B cell (primary cell): ENCODE results near the gene PDXK. TPM values are rescaled to one million over a fixed set of nuclear protein-coding genes. Genes with fewer than 3 reads are reported as not detected.

Experiments used
- ATAC-seq: fragments of 200-7000 bp; cut with Tn5 transposase; one replicate; pipeline ENCODE4 v1.10.0; 2021; ENCODE audit warnings: low read depth, mild to moderate bottlenecking, moderate number of reproducible peaks, moderate library complexity
- CTCF ChIA-PET: fragments of 350-600 bp; sonication (Branson Sonifier 250); formaldehyde crosslinking; loops from one replicate; lab custom pipeline; 2021; ENCODE audit warnings: antibody characterized with exemption, inconsistent platforms; lab: Charles Lee
- POLR2A ChIA-PET: fragments of 350-600 bp; sonication (Branson Sonifier 250); formaldehyde crosslinking; loops from one replicate; lab custom pipeline; 2021; ENCODE audit warnings: antibody characterized with exemption; lab: Charles Lee
- DNase-seq: peaks from one replicate; pipeline ENCODE4 v3.0.0; 2013
- H2AFZ ChIP-seq: 2 replicates; pipeline ENCODE4 v1.6.1; 2012; ENCODE audit warnings: mild to moderate bottlenecking, low read depth, low read length; ENCODE audit not compliant: insufficient read depth, poor library complexity, severe bottlenecking
- H3K27ac ChIP-seq, 2 donors: 1 replicate in 1 of 2; 2 replicates in 1 of 2; pipeline ENCODE4 v1.5.1; 2012 to 2013; ENCODE audit warnings: low read length in 2 of 2, mild to moderate bottlenecking in 2 of 2, moderate library complexity in 1 of 2
- H3K27me3 ChIP-seq, 4 experiments: fragments of 200-600 bp in 1 of 4; sonication (generic) in 1 of 4; replicated peaks in 1 of 4; 1 replicate in 2 of 4; 2 replicates in 2 of 4; pipeline versions ENCODE4 v1.6.1 to v1.7.0; 2013 to 2016; ENCODE audit warnings: low read length in 3 of 4, mild to moderate bottlenecking in 2 of 4, mixed read lengths in 1 of 4, moderate library complexity in 1 of 4; ENCODE audit not compliant: insufficient read depth in 4 of 4, control insufficient read depth in 3 of 4; ENCODE audit errors: control extremely low read depth in 1 of 4
- H3K36me3 ChIP-seq, 2 experiments: replicated peaks in 1 of 2; 1 replicate in 1 of 2; 2 replicates in 1 of 2; pipeline versions ENCODE4 v1.6.1 to v1.7.1; 2013; ENCODE audit warnings: low read length in 1 of 2; ENCODE audit not compliant: insufficient read depth in 2 of 2, control insufficient read depth in 1 of 2; ENCODE audit errors: control extremely low read depth in 1 of 2, extremely low read depth in 1 of 2
- H3K4me1 ChIP-seq, 2 donors: fragments of 200-600 bp in 1 of 2; sonication (generic) in 1 of 2; 1 replicate in 1 of 2; 2 replicates in 1 of 2; pipeline versions ENCODE4 v1.5.1 to v1.6.1; 2013 to 2017; ENCODE audit warnings: low read length in 2 of 2; ENCODE audit not compliant: control insufficient read depth in 2 of 2, insufficient read depth in 2 of 2
- H3K4me2 ChIP-seq: replicated peaks from 2 replicates; pipeline ENCODE3; 2012; ENCODE audit warnings: mild to moderate bottlenecking, low read depth, low read length; ENCODE audit not compliant: poor library complexity, severe bottlenecking
- H3K4me3 ChIP-seq, 5 experiments: fragments of 200-600 bp in 1 of 5; sonication (generic) in 1 of 5; 1 replicate in 3 of 5; 2 replicates in 2 of 5; pipeline versions ENCODE4 v1.5.1 to v1.7.0; 2011 to 2016; ENCODE audit warnings: low read length in 4 of 5, mild to moderate bottlenecking in 4 of 5, low read depth in 2 of 5, control low read depth in 1 of 5, moderate library complexity in 1 of 5; ENCODE audit not compliant: insufficient read depth in 1 of 5; ENCODE audit errors: control extremely low read depth in 1 of 5, extremely low read depth in 1 of 5
- H3K79me2 ChIP-seq: fragments of 200-600 bp; sonication (generic); one replicate; pipeline ENCODE4 v1.6.0; 2016; ENCODE audit warnings: low read length; ENCODE audit not compliant: control insufficient read depth, insufficient read depth
- H3K9ac ChIP-seq: fragments of 200-600 bp; sonication (generic); 2 replicates; pipeline ENCODE4 v1.6.1; 2017; ENCODE audit warnings: mild to moderate bottlenecking, low read length, moderate library complexity
- H3K9me3 ChIP-seq, 3 donors: one replicate each; pipeline versions ENCODE4 v1.6.1 to v1.7.1; 2013; ENCODE audit warnings: low read length in 2 of 3; ENCODE audit not compliant: control insufficient read depth in 2 of 3, insufficient read depth in 1 of 3; ENCODE audit errors: control extremely low read depth in 1 of 3
- H4K20me1 ChIP-seq: 2 replicates; pipeline ENCODE4 v1.6.0; 2012; ENCODE audit warnings: mild to moderate bottlenecking, low read length; ENCODE audit not compliant: insufficient read depth, control insufficient read depth, poor library complexity, severe bottlenecking
- H3K27ac Mint-ChIP-seq: one replicate; pipeline ENCODE4 v1.8.0; 2021; ENCODE audit warnings: mixed read lengths
- H3K27me3 Mint-ChIP-seq: one replicate; pipeline ENCODE4 v1.8.0; 2021; ENCODE audit warnings: mixed read lengths
- H3K4me1 Mint-ChIP-seq: one replicate; pipeline ENCODE4 v1.8.0; 2021; ENCODE audit warnings: mixed read lengths
- H3K4me3 Mint-ChIP-seq: one replicate; pipeline ENCODE4 v1.8.0; 2021; ENCODE audit warnings: mixed read lengths
- H3K9me3 Mint-ChIP-seq: one replicate; pipeline ENCODE4 v1.8.0; 2022; ENCODE audit warnings: mixed read lengths; ENCODE audit not compliant: insufficient read depth
- EZH2 ChIP-seq: IDR thresholded peaks from 2 replicates; pipeline ENCODE4 v1.6.1; 2012; ENCODE audit warnings: borderline replicate concordance, low read depth, mild to moderate bottlenecking, moderate library complexity, low read length; ENCODE audit not compliant: insufficient read depth, poor library complexity, severe bottlenecking
- WGBS: methylation state at CpG from one replicate; pipeline ENCODE4 v1.1.5; 2013; ENCODE audit warnings: missing lambda C conversion rate; ENCODE audit not compliant: insufficient coverage; 5-methylcytosine and 5-hydroxymethylcytosine counted together
- intact Hi-C: fragments of 100-400 bp; cut with micrococcal nuclease; formaldehyde crosslinking; loops from one replicate; pipeline ENCODE4 v1.10.0; 2022
- polyA plus RNA-seq: library from polyadenylated mRNA; depleted of rRNA; stranded (reverse); fragments of >200 nt; gene quantifications from 2 replicates; pipeline ENCODE4 v1.2.3, GENCODE V29; 2012
- total RNA-seq, 2 donors: library from RNA; stranded (reverse); fragments of 120-200 nt in 1 of 2; gene quantifications; 1 replicate in 1 of 2; 2 replicates in 1 of 2; pipeline versions ENCODE4 v1.2.3 to v1.2.4, GENCODE V29; 2013 to 2022
- TF ChIP-seq, protein P1 (sequence below): fragments of 200-600 bp; IDR thresholded peaks from one replicate; pipeline ENCODE4 v1.8.0; 2022; ENCODE audit warnings: antibody characterized with exemption, mild to moderate bottlenecking

Gene PDXK
- total and polyA plus RNA-seq, 2 donors (not counting 1 experiment from before 2014, with no cell fraction given), result 31.1 to 102 TPM

DNA sequence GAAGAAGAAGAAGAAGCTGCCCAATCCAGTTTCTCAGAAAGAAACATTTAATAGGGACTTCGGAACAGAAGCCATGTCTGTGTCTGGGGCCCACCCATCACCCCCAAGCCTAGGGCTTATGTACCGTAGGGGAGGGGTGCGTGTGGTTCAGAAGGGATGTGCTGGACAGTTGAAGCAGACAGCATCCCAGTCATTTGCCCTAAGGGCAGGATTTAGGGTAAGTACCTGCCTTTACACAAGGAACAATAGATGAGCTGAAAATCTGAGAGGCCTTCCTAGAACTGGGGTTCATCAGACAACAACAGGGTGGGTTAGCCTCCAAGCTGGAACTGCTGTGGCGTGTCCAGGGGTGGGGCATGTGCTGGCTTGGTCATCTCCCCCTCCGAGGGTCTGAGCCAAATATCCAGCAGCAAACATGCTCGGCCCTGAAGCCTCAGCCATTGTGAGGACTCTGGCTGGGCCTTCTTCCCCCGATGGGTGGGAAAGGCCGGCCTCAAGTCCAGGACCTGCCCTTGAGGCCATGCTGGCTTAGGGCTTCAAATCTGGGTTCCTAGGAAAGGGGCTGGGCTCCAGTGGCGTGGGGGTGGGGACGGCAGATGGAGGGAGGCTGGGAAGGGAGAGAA, 45.1 kb downstream of the PDXK start:
- POLR2A ChIA-PET, result no interaction called here
- no peak overlapping the region for H3K9ac ChIP-seq

More for the DNA sequence above, 45.1 kb downstream of the PDXK start:
- H3K4me3 ChIP-seq, result no peak overlapping the region
- H3K36me3 ChIP-seq, result peaks cover 0 to 3% of the 10 kb centered on the region in 2 experiments
- no peak overlapping the region for H3K27ac Mint-ChIP-seq
- H3K27me3 Mint-ChIP-seq, result peaks cover 5% of the 10 kb centered on the region
- H3K27ac ChIP-seq, result no peak overlapping the region
- no peak overlapping the region for H3K4me2 ChIP-seq
- CTCF ChIA-PET, result interaction anchor here (0.6 kb wide), 1 partner anchor 858 kb away, joined by 3 read pairs; no protein-coding TSS in a partner anchor
- intact Hi-C loops, result no loop called here
- 95% methylated on average over 8 of the region's 10 CpGs for WGBS
- H4K20me1 ChIP-seq, result no peaks in the 10 kb centered on the region
- ATAC-seq (no peak), DNase-seq (no peak)
- no peaks in the 10 kb centered on the region for H3K4me1 Mint-ChIP-seq
- H2AFZ ChIP-seq, result no peak overlapping the region
- no peaks in the 10 kb centered on the region for H3K9me3 ChIP-seq
- H3K79me2 ChIP-seq, result no peaks in the 10 kb centered on the region
- H3K4me1 ChIP-seq, result no peaks in the 10 kb centered on the region
- no peak overlapping the region for H3K4me3 Mint-ChIP-seq
- H3K27me3 ChIP-seq, result no peaks in the 10 kb centered on the region
- TF ChIP-seq, protein P1, sequence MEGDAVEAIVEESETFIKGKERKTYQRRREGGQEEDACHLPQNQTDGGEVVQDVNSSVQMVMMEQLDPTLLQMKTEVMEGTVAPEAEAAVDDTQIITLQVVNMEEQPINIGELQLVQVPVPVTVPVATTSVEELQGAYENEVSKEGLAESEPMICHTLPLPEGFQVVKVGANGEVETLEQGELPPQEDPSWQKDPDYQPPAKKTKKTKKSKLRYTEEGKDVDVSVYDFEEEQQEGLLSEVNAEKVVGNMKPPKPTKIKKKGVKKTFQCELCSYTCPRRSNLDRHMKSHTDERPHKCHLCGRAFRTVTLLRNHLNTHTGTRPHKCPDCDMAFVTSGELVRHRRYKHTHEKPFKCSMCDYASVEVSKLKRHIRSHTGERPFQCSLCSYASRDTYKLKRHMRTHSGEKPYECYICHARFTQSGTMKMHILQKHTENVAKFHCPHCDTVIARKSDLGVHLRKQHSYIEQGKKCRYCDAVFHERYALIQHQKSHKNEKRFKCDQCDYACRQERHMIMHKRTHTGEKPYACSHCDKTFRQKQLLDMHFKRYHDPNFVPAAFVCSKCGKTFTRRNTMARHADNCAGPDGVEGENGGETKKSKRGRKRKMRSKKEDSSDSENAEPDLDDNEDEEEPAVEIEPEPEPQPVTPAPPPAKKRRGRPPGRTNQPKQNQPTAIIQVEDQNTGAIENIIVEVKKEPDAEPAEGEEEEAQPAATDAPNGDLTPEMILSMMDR, result no peak
- no peak for TF ChIP-seq EZH2
- no peaks in the 10 kb centered on the region for H3K9me3 Mint-ChIP-seq
